Keratinocyte (primary cell): ENCODE measurements around the gene CACNA2D1. TPM values are rescaled to one million over a fixed set of nuclear protein-coding genes. Genes with fewer than 3 reads are reported as not detected.
A peak's percentile ranks its signal among the peaks of the same experiment; 100 is the strongest.

ENCODE experiments used
- DNase-seq: peaks from one replicate; pipeline ENCODE4 v3.0.0-alpha.2; 2011; ENCODE audit warnings: low read depth, missing footprints, low spot score
- FAIRE-seq: peaks from 2 replicates; lab custom pipeline; 2011; peaks lifted over from hg19 to GRCh38; lab: Jason Lieb, UNC
- H2AFZ ChIP-seq: 2 replicates; pipeline ENCODE4 v1.6.0; 2012; ENCODE audit warnings: low read length, control low read depth, inconsistent platforms; ENCODE audit not compliant: control insufficient read depth
- H3K27ac ChIP-seq: 2 replicates; pipeline ENCODE4 v1.5.1; 2011; ENCODE audit warnings: low read length; ENCODE audit not compliant: control insufficient read depth, insufficient read depth
- H3K27me3 ChIP-seq: 3 replicates; pipeline ENCODE4 v1.6.0; 2011; ENCODE audit warnings: low read length; ENCODE audit not compliant: control insufficient read depth, insufficient read depth; ENCODE audit errors: extremely low read depth
- H3K36me3 ChIP-seq, 2 experiments: 2 replicates in 1 of 2; 3 replicates in 1 of 2; pipeline ENCODE4 v1.5.1; 2011; ENCODE audit warnings: low read length in 2 of 2, mild to moderate bottlenecking in 1 of 2; ENCODE audit not compliant: control insufficient read depth in 2 of 2, insufficient read depth in 2 of 2; ENCODE audit errors: extremely low read depth in 1 of 2
- H3K4me1 ChIP-seq: 3 replicates; pipeline ENCODE4 v1.5.1; 2011; ENCODE audit warnings: low read length; ENCODE audit not compliant: control insufficient read depth, insufficient read depth; ENCODE audit errors: extremely low read depth
- H3K4me2 ChIP-seq: 3 replicates; pipeline ENCODE4 v1.6.0; 2011; ENCODE audit warnings: low read depth, low read length; ENCODE audit not compliant: control insufficient read depth, insufficient read depth; ENCODE audit errors: extremely low read depth
- H3K4me3 ChIP-seq, 3 experiments: fragments of 200-600 bp in 1 of 3; sonication (generic) in 1 of 3; 2 replicates in 2 of 3; 3 replicates in 1 of 3; pipeline ENCODE4 v1.5.1; 2011 to 2016; ENCODE audit warnings: low read length in 3 of 3, mild to moderate bottlenecking in 3 of 3, control low read depth in 2 of 3, inconsistent platforms in 1 of 3, low read depth in 1 of 3, mixed read lengths in 1 of 3, mixed run types in 1 of 3, moderate library complexity in 1 of 3; ENCODE audit not compliant: control insufficient read depth in 2 of 3, insufficient read depth in 2 of 3; ENCODE audit errors: extremely low read depth in 1 of 3
- H3K79me2 ChIP-seq: 2 replicates; pipeline ENCODE4 v1.6.0; 2012; ENCODE audit warnings: low read length; ENCODE audit not compliant: control insufficient read depth, insufficient read depth
- H3K9ac ChIP-seq: 3 replicates; pipeline ENCODE4 v1.6.0; 2011; ENCODE audit warnings: low read length; ENCODE audit not compliant: control insufficient read depth, insufficient read depth; ENCODE audit errors: extremely low read depth
- H3K9me1 ChIP-seq: 3 replicates; pipeline ENCODE4 v1.6.0; 2011; ENCODE audit warnings: low read length; ENCODE audit not compliant: control insufficient read depth, insufficient read depth; ENCODE audit errors: extremely low read depth
- H3K9me3 ChIP-seq: 2 replicates; pipeline ENCODE4 v1.5.1; 2012; ENCODE audit warnings: low read depth, low read length; ENCODE audit not compliant: control insufficient read depth
- H4K20me1 ChIP-seq: 3 replicates; pipeline ENCODE4 v1.6.0; 2011; ENCODE audit warnings: low read length; ENCODE audit not compliant: control insufficient read depth, insufficient read depth; ENCODE audit errors: extremely low read depth
- EZH2 ChIP-seq: IDR thresholded peaks from one replicate; pipeline ENCODE4 v1.6.1; 2012; ENCODE audit warnings: inconsistent platforms, mild to moderate bottlenecking, low read length, moderate library complexity
- dilution Hi-C: fragments of 300-500 bp; cut with MboI; formaldehyde crosslinking; loops from one replicate; pipeline ENCODE4 v1.7.0; 2020; ENCODE audit warnings: low sequenced_read_pairs; ENCODE audit not compliant: extremely low pct_ligation_motif_present
- polyA plus RNA-seq, 5 experiments: library from polyadenylated mRNA; depleted of rRNA in 3 of 5; stranded (reverse) in 3 of 5; stranded (forward) in 1 of 5; unstranded in 1 of 5; fragments of >200 nt; gene quantifications; 1 replicate in 1 of 5; 2 replicates in 3 of 5; 3 replicates in 1 of 5; pipeline versions ENCODE4 v1.2.1 to v1.2.3, GENCODE V29; 2011 to 2012; ENCODE audit warnings: missing spikeins in 2 of 5, low read depth in 1 of 5, low replicate concordance in 1 of 5
- TF ChIP-seq, protein P1 (sequence below), 3 experiments: IDR thresholded peaks in 1 of 3; conservative IDR thresholded peaks in 1 of 3; optimal IDR thresholded peaks in 1 of 3; 2 replicates in 2 of 3; 3 replicates in 1 of 3; pipeline versions ENCODE3 to v1.5.1; 2011; ENCODE audit warnings: low read length in 3 of 3, mild to moderate bottlenecking in 3 of 3, moderate library complexity in 2 of 3, control low read depth in 1 of 3, inconsistent platforms in 1 of 3; ENCODE audit not compliant: insufficient read depth in 2 of 3; ENCODE audit errors: extremely low read depth in 1 of 3

CACNA2D1 gene
- polyA plus RNA-seq, 1 donor (not counting 4 experiments of a cell fraction or from before 2014, with no cell fraction given) = 1.8 TPM

- dilution Hi-C loops = no loop called here
- no peak for FAIRE-seq
- H3K27ac ChIP-seq = no peak overlapping the region
- no peaks in the 10 kb centered on the region for H3K27me3 ChIP-seq
- H3K36me3 ChIP-seq = no peaks in the 10 kb centered on the region
- no peak overlapping the region for H2AFZ ChIP-seq
- H3K9me1 ChIP-seq = no peaks in the 10 kb centered on the region
- no peak overlapping the region for H3K4me3 ChIP-seq
- no peaks in the 10 kb centered on the region for H3K79me2 ChIP-seq
- DNase-seq = no peak
- H3K9ac ChIP-seq = no peak overlapping the region
- H4K20me1 ChIP-seq = no peaks in the 10 kb centered on the region
- TF ChIP-seq, protein P1, sequence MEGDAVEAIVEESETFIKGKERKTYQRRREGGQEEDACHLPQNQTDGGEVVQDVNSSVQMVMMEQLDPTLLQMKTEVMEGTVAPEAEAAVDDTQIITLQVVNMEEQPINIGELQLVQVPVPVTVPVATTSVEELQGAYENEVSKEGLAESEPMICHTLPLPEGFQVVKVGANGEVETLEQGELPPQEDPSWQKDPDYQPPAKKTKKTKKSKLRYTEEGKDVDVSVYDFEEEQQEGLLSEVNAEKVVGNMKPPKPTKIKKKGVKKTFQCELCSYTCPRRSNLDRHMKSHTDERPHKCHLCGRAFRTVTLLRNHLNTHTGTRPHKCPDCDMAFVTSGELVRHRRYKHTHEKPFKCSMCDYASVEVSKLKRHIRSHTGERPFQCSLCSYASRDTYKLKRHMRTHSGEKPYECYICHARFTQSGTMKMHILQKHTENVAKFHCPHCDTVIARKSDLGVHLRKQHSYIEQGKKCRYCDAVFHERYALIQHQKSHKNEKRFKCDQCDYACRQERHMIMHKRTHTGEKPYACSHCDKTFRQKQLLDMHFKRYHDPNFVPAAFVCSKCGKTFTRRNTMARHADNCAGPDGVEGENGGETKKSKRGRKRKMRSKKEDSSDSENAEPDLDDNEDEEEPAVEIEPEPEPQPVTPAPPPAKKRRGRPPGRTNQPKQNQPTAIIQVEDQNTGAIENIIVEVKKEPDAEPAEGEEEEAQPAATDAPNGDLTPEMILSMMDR (optimal IDR thresholded peaks at IDR 0.05 in 1 of 3, IDR thresholded peaks at IDR 0.05 in 1 of 3, conservative IDR thresholded peaks at IDR 0.05 in 1 of 3; ENCODE audit: extremely low read depth in 1 of 3, insufficient read depth in 2 of 3, low read length in 3 of 3) = no peak
- no peak for TF ChIP-seq EZH2
- no peak overlapping the region for H3K4me2 ChIP-seq
- H3K9me3 ChIP-seq = no peaks in the 10 kb centered on the region
- H3K4me1 ChIP-seq = peaks cover 5% of the 10 kb centered on the region
Observed at GRCh38 chr7:82185443-82185842, 258.1 kb downstream of the CACNA2D1 start.

- Histone ChIP-seq H3K27ac (no peak overlapping the region), H3K27me3 (no peaks in the 10 kb centered on the region), H3K9me3 (no peaks in the 10 kb centered on the region), H4K20me1 (no peaks in the 10 kb centered on the region), H3K9me1 (no peaks in the 10 kb centered on the region), H2AFZ (no peak overlapping the region), H3K9ac (no peak overlapping the region), H3K4me2 (no peak overlapping the region), H3K4me1 (peaks cover 5% of the 10 kb centered on the region), H3K79me2 (no peaks in the 10 kb centered on the region), H3K4me3 (no peak overlapping the region), H3K36me3 (no peaks in the 10 kb centered on the region)
- dilution Hi-C loops = no loop called here
- FAIRE-seq = no peak
- TF ChIP-seq, protein P1 (optimal IDR thresholded peaks at IDR 0.05 in 1 of 3, IDR thresholded peaks at IDR 0.05 in 1 of 3, conservative IDR thresholded peaks at IDR 0.05 in 1 of 3; ENCODE audit: extremely low read depth in 1 of 3, insufficient read depth in 2 of 3, low read length in 3 of 3) = no peak
- TF ChIP-seq EZH2 = no peak
- DNase-seq = peak; percentile 13
Observed at GRCh38 chr7:82183634-82184033, 259.9 kb downstream of the CACNA2D1 start.
